Osteoblast (primary cell): ENCODE measurements around the gene TBX6. TPM values are rescaled to one million over a fixed set of nuclear protein-coding genes. Genes with fewer than 3 reads are reported as not detected.

ENCODE experiments used
- DNase-seq: peaks from one replicate; pipeline ENCODE4 v3.0.0; 2011; ENCODE audit warnings: low spot score, mixed read lengths; ENCODE audit not compliant: insufficient read length; ENCODE audit errors: missing footprints
- H2AFZ ChIP-seq: 2 replicates; pipeline ENCODE4 v1.6.0; 2011; ENCODE audit warnings: mild to moderate bottlenecking, low read length
- H3K27ac ChIP-seq: 2 replicates; pipeline ENCODE4 v1.5.1; 2011; ENCODE audit warnings: mild to moderate bottlenecking, low read depth, low read length, moderate library complexity
- H3K27me3 ChIP-seq: 2 replicates; pipeline ENCODE4 v1.6.0; 2012; ENCODE audit warnings: mild to moderate bottlenecking, control low read depth, inconsistent platforms, low read length, moderate library complexity; ENCODE audit not compliant: insufficient read depth
- H3K36me3 ChIP-seq: 2 replicates; pipeline ENCODE4 v1.5.1; 2011; ENCODE audit warnings: mild to moderate bottlenecking, low read length, control low read depth, moderate library complexity; ENCODE audit not compliant: insufficient read depth
- H3K4me1 ChIP-seq: 2 replicates; pipeline ENCODE4 v1.5.1; 2011; ENCODE audit warnings: mild to moderate bottlenecking, low read length, control low read depth, moderate library complexity; ENCODE audit not compliant: insufficient read depth
- H3K4me2 ChIP-seq: 2 replicates; pipeline ENCODE4 v1.6.0; 2011; ENCODE audit warnings: mild to moderate bottlenecking, low read length; ENCODE audit not compliant: insufficient read depth
- H3K4me3 ChIP-seq: fragments of 200-600 bp; sonication (generic); 3 replicates; pipeline ENCODE4 v1.5.1; 2012; ENCODE audit warnings: mild to moderate bottlenecking, low read length, inconsistent platforms; ENCODE audit not compliant: insufficient read depth
- H3K79me2 ChIP-seq: 2 replicates; pipeline ENCODE4 v1.6.0; 2012; ENCODE audit warnings: mild to moderate bottlenecking, low read length, control low read depth, inconsistent platforms; ENCODE audit not compliant: insufficient read depth
- H3K9me3 ChIP-seq: 2 replicates; pipeline ENCODE4 v1.5.1; 2011; ENCODE audit warnings: low read depth, low read length, control low read depth
- H4K20me1 ChIP-seq: 2 replicates; pipeline ENCODE4 v1.6.0; 2012; ENCODE audit warnings: mild to moderate bottlenecking, low read length, control low read depth; ENCODE audit not compliant: insufficient read depth
- total RNA-seq: library from RNA; depleted of rRNA; stranded (reverse); fragments of >200 nt; gene quantifications from 2 replicates; pipeline ENCODE4 v1.2.3, GENCODE V29; 2012
- TF ChIP-seq, protein P1 (sequence below): IDR thresholded peaks from 2 replicates; pipeline ENCODE4 v1.5.1; 2011; ENCODE audit warnings: mild to moderate bottlenecking, low read depth, low read length, moderate library complexity; ENCODE audit errors: extremely low read depth

TBX6 gene
- total RNA-seq, 1 donor = 0.36 TPM

DNA sequence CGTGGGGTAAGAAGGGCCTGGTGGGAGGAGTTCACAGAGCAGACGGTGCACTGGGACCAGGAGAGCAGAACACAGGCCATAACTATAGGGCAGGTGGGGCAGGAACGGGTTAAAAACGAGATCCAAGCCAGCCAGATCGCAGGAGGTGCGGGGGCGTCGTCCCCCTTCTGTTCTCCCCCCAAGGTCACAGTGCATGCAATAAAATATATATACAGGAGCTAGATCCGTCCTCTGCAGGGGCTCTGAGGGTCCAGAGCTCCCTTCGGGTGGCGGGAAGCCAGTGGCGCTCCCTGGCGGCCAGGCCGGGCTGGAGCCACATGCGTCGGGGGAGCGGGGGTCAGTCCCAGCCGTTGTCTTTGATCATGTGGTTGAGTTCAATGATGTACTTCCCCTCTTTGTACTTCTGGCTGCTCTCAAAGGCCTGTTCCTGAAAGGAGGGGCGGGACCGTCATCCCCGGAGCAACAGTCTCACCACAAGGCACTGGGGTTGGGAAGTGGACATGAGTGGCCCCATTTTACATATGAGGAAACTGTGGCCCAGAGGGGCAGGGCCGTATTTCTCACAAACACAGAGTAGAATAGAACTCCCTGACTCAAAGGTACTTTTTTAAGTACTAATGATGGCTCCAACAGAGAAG lies 768 bp upstream of the TBX6 start:
- Histone ChIP-seq H3K27ac (peak overlapping the region; percentile 59), H3K36me3 (peaks cover 8% of the 10 kb centered on the region), H3K9me3 (peaks cover 9% of the 10 kb centered on the region), H3K4me1 (peaks cover 31% of the 10 kb centered on the region), H4K20me1 (peaks cover 7% of the 10 kb centered on the region), H3K27me3 (no peaks in the 10 kb centered on the region), H3K4me2 (peak overlapping the region; percentile 90), H3K4me3 (peak overlapping the region; percentile 76), H3K79me2 (peaks cover 3% of the 10 kb centered on the region), H2AFZ (peak overlapping the region; percentile 91)
- peak; percentile 96 for DNase-seq
- TF ChIP-seq, protein P1, sequence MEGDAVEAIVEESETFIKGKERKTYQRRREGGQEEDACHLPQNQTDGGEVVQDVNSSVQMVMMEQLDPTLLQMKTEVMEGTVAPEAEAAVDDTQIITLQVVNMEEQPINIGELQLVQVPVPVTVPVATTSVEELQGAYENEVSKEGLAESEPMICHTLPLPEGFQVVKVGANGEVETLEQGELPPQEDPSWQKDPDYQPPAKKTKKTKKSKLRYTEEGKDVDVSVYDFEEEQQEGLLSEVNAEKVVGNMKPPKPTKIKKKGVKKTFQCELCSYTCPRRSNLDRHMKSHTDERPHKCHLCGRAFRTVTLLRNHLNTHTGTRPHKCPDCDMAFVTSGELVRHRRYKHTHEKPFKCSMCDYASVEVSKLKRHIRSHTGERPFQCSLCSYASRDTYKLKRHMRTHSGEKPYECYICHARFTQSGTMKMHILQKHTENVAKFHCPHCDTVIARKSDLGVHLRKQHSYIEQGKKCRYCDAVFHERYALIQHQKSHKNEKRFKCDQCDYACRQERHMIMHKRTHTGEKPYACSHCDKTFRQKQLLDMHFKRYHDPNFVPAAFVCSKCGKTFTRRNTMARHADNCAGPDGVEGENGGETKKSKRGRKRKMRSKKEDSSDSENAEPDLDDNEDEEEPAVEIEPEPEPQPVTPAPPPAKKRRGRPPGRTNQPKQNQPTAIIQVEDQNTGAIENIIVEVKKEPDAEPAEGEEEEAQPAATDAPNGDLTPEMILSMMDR = peak; percentile 62

DNA sequence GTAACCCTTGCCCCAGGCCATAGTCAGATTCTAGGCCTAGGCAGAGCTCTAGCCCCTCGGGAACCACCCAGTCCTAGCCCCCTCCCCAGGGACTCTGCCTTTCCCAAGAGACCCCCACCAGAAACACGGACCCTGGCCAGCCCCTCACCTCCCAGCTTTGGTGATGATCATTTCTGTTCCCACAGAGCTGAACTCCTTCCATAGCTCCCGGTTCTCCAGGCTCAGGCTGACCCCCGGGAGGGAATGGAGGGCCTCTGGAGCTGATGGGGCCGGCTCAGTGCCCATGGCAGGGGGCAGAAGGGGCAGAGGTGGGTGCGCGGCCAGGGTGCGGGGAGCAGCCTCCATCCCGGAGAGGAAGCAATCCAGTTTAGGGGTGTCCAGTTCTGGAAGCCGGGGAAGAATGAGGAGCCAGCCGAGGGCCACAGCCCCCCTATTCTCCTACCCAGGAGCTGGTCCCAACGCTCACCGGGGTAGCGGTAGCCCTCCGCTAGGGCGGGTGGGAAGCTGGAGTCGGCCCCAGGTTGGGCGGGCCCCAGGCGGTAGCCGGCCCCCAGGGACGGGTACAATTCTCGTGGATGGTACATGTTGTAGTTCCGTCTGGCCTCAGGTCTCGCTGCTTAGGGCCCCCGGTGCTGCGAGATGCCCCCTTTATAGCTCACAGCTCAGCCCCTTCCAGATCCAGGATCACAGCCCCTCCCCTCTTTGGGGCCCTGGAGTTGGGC lies 953 bp downstream of the TBX6 start:
- Histone ChIP-seq H3K4me1 (peaks cover 27% of the 10 kb centered on the region), H3K27me3 (no peaks in the 10 kb centered on the region), H2AFZ (no peak overlapping the region), H4K20me1 (peaks cover 7% of the 10 kb centered on the region), H3K36me3 (peaks cover 9% of the 10 kb centered on the region), H3K27ac (peak overlapping the region; percentile 56), H3K9me3 (no peaks in the 10 kb centered on the region), H3K4me2 (peak overlapping the region; percentile 90), H3K4me3 (no peak overlapping the region), H3K79me2 (peaks cover 3% of the 10 kb centered on the region)
- DNase-seq = peak; percentile 64
- TF ChIP-seq, protein P1 = no peak

DNA sequence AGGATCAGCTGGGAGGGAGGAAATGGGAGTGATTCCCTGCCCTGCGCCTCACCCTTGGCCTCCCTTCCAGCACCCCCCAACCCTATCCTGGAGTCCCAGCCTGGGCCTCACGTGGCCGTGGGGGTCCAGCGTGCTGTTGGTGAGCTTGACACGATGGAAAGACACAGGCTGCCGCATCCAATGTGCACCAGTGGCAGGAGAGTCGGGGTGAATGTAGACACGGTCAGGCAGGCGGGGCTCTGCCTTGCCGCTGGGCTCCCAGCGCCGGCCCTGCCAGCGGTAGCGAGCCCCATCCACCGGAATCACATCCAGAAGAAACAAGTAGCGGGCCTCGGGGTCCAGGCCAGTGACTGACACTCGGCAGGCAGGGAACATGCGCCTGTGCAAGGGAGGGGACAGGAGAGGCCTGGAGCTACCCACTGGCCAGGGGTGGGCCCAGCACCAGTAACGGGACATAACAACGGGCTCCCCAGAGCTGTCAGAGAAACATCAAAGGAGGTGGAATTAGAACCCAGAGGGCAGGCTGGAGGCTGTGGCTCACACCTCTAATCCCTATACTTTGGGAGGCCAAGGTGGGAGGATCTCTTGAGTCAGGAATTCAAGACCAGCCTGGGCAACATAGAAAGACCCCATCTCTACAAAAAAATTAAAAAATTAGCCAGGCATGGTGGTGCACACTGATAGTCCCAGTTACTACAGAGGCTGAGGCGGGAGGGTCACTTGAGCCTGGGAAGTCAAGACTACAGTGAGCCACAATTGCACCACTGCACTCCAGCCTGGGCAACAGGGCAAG lies 2.7 kb downstream of the TBX6 start:
- Histone ChIP-seq H4K20me1 (no peaks in the 10 kb centered on the region), H3K4me1 (peaks cover 18% of the 10 kb centered on the region), H3K27me3 (no peaks in the 10 kb centered on the region), H3K4me3 (no peak overlapping the region), H3K27ac (no peak overlapping the region), H2AFZ (no peak overlapping the region), H3K36me3 (peaks cover 19% of the 10 kb centered on the region), H3K79me2 (no peaks in the 10 kb centered on the region), H3K9me3 (no peaks in the 10 kb centered on the region), H3K4me2 (no peak overlapping the region)
- TF ChIP-seq, protein P1 = no peak
- peak; percentile 80 for DNase-seq
